Activated naive CD4-positive, alpha-beta T cell treated with anti-CD3 and anti-CD28 coated beads for 36 hours (primary cell): ENCODE data around the gene POLR3E. TPM values are rescaled to one million over a fixed set of nuclear protein-coding genes. Genes with fewer than 3 reads are reported as not detected.

Source experiments
- CTCF ChIA-PET: fragments of 350-600 bp; sonication (Branson Sonifier 250); formaldehyde crosslinking; loops from one replicate; lab custom pipeline; 2021; ENCODE audit warnings: antibody characterized with exemption; lab: Charles Lee
- DNase-seq: peaks from one replicate; pipeline ENCODE4 v3.0.0-alpha.2; 2020
- H3K27ac Mint-ChIP-seq: one replicate; pipeline ENCODE4 v1.8.0; 2021; ENCODE audit warnings: mild to moderate bottlenecking, mixed read lengths
- H3K27me3 Mint-ChIP-seq: one replicate; pipeline ENCODE4 v1.8.0; 2021; ENCODE audit warnings: low read depth, mixed read lengths
- H3K36me3 Mint-ChIP-seq: one replicate; pipeline ENCODE4 v1.8.0; 2021; ENCODE audit warnings: low read depth, mixed read lengths
- H3K4me1 Mint-ChIP-seq: one replicate; pipeline ENCODE4 v1.8.0; 2021; ENCODE audit warnings: low read depth, mixed read lengths
- H3K4me3 Mint-ChIP-seq: one replicate; pipeline ENCODE4 v1.8.0; 2021; ENCODE audit warnings: mild to moderate bottlenecking, moderate library complexity, mixed read lengths
- H3K9me3 Mint-ChIP-seq: one replicate; pipeline ENCODE4 v1.8.0; 2021; ENCODE audit warnings: mixed read lengths
- intact Hi-C: fragments of 100-400 bp; cut with micrococcal nuclease; formaldehyde crosslinking; loops from one replicate; pipeline ENCODE4 v1.15.1; 2023
- total RNA-seq, 2 experiments: library from RNA; stranded (reverse); gene quantifications; one replicate each; pipeline ENCODE4 v1.2.3, GENCODE V29; 2021

The POLR3E gene
- total RNA-seq, 2 experiments from 2014 or later = 72.9 to 74.7 TPM

- Mint-ChIP-seq H3K36me3 (peaks cover 28% of the 10 kb centered on the region), H3K27me3 (no peaks in the 10 kb centered on the region), H3K9me3 (no peaks in the 10 kb centered on the region), H3K27ac (no peak overlapping the region), H3K4me1 (no peaks in the 10 kb centered on the region), H3K4me3 (no peak overlapping the region)
- intact Hi-C loops = no loop called here
- CTCF ChIA-PET = interaction anchor here (1.4 kb wide), 1 partner anchor 11 kb away, joined by 3 read pairs; no protein-coding TSS in a partner anchor
- DNase-seq = no peak
Measured at GRCh38 chr16:22311520-22311919, 14.3 kb downstream of the POLR3E start.

GRCh38 chr16:22312897-22313781, 15.9 kb downstream of the POLR3E start:
- CTCF ChIA-PET = interaction anchor here (1.3 kb wide), 1 partner anchor 8 kb away, joined by 3 read pairs; no protein-coding TSS in a partner anchor
- H3K36me3 Mint-ChIP-seq = peaks cover 26% of the 10 kb centered on the region
- intact Hi-C loops = no loop called here
- no peak for DNase-seq
- no peak overlapping the region for H3K27ac Mint-ChIP-seq
- no peaks in the 10 kb centered on the region for H3K4me1 Mint-ChIP-seq
- no peak overlapping the region for H3K4me3 Mint-ChIP-seq
- no peaks in the 10 kb centered on the region for H3K27me3 Mint-ChIP-seq
- no peaks in the 10 kb centered on the region for H3K9me3 Mint-ChIP-seq

- Mint-ChIP-seq H3K4me1 (no peaks in the 10 kb centered on the region), H3K36me3 (peaks cover 28% of the 10 kb centered on the region), H3K9me3 (no peaks in the 10 kb centered on the region), H3K4me3 (no peak overlapping the region), H3K27ac (no peak overlapping the region), H3K27me3 (no peaks in the 10 kb centered on the region)
- CTCF ChIA-PET = no interaction called here
- no peak for DNase-seq
- intact Hi-C loops = no loop called here
Measured at GRCh38 chr16:22313876-22314470, 16.8 kb downstream of the POLR3E start.

GRCh38 chr16:22314661-22315626, 17.7 kb downstream of the POLR3E start:
- Mint-ChIP-seq H3K27ac (no peak overlapping the region), H3K4me3 (no peak overlapping the region), H3K9me3 (no peaks in the 10 kb centered on the region), H3K36me3 (peaks cover 30% of the 10 kb centered on the region), H3K27me3 (no peaks in the 10 kb centered on the region), H3K4me1 (no peaks in the 10 kb centered on the region)
- no peak for DNase-seq
- intact Hi-C loops = no loop called here
- CTCF ChIA-PET = no interaction called here

- Mint-ChIP-seq H3K4me1 (no peaks in the 10 kb centered on the region), H3K36me3 (peaks cover 37% of the 10 kb centered on the region), H3K27ac (no peak overlapping the region), H3K27me3 (no peaks in the 10 kb centered on the region), H3K4me3 (no peak overlapping the region), H3K9me3 (no peaks in the 10 kb centered on the region)
- CTCF ChIA-PET = no interaction called here
- intact Hi-C loops = no loop called here
- no peak for DNase-seq
Measured at GRCh38 chr16:22315979-22316378, 18.8 kb downstream of the POLR3E start.

- no peaks in the 10 kb centered on the region for H3K27me3 Mint-ChIP-seq
- no peak for DNase-seq
- H3K4me1 Mint-ChIP-seq = no peaks in the 10 kb centered on the region
- intact Hi-C loops = no loop called here
- no peak overlapping the region for H3K4me3 Mint-ChIP-seq
- no peaks in the 10 kb centered on the region for H3K9me3 Mint-ChIP-seq
- CTCF ChIA-PET = no interaction called here
- peaks cover 41% of the 10 kb centered on the region for H3K36me3 Mint-ChIP-seq
- no peak overlapping the region for H3K27ac Mint-ChIP-seq
Measured at GRCh38 chr16:22316411-22316811, 19.2 kb downstream of the POLR3E start.

- intact Hi-C loops = no loop called here
- peaks cover 39% of the 10 kb centered on the region for H3K36me3 Mint-ChIP-seq
Measured at GRCh38 chr16:22317001-22317530, 19.9 kb downstream of the POLR3E start.

GRCh38 chr16:22317625-22318024, 20.4 kb downstream of the POLR3E start:
- Mint-ChIP-seq H3K4me3 (no peak overlapping the region), H3K9me3 (no peaks in the 10 kb centered on the region), H3K4me1 (no peaks in the 10 kb centered on the region), H3K27ac (no peak overlapping the region), H3K36me3 (peaks cover 36% of the 10 kb centered on the region), H3K27me3 (no peaks in the 10 kb centered on the region)
- CTCF ChIA-PET = interaction anchor here (0.6 to 2.0 kb wide), 3 partner anchors 9 to 1376 kb away, joined by 4 to 8 read pairs (median 5); no protein-coding TSS in a partner anchor
- no peak for DNase-seq
- intact Hi-C loops = loop anchor here (1.0 kb wide), 1 partner anchor 1017 kb away; no protein-coding TSS in a partner anchor

More at GRCh38 chr16:22317001-22317530, 19.9 kb downstream of the POLR3E start:
- CTCF ChIA-PET = no interaction called here
- no peak overlapping the region for H3K27ac Mint-ChIP-seq
- H3K4me1 Mint-ChIP-seq = no peaks in the 10 kb centered on the region
- no peak for DNase-seq
- no peaks in the 10 kb centered on the region for H3K27me3 Mint-ChIP-seq
- no peaks in the 10 kb centered on the region for H3K9me3 Mint-ChIP-seq
- H3K4me3 Mint-ChIP-seq = no peak overlapping the region

GRCh38 chr16:22318690-22319358, 21.6 kb downstream of the POLR3E start:
- H3K4me3 Mint-ChIP-seq = no peak overlapping the region
- CTCF ChIA-PET = interaction anchor here (0.8 to 2.0 kb wide), 7 partner anchors 10 to 1468 kb away, joined by 3 to 8 read pairs (median 3); partner anchors contain the start of gene CDR2
- peaks cover 38% of the 10 kb centered on the region for H3K36me3 Mint-ChIP-seq
- H3K9me3 Mint-ChIP-seq = no peaks in the 10 kb centered on the region
- no peaks in the 10 kb centered on the region for H3K27me3 Mint-ChIP-seq
- peak; percentile 80 for DNase-seq
- intact Hi-C loops = loop anchor here (1.0 kb wide), 1 partner anchor 1019 kb away; no protein-coding TSS in a partner anchor
- no peak overlapping the region for H3K27ac Mint-ChIP-seq
- H3K4me1 Mint-ChIP-seq = no peaks in the 10 kb centered on the region

GRCh38 chr16:22320572-22321339, 23.5 kb downstream of the POLR3E start:
- no peaks in the 10 kb centered on the region for H3K9me3 Mint-ChIP-seq
- no peak for DNase-seq
- H3K27ac Mint-ChIP-seq = no peak overlapping the region
- no peaks in the 10 kb centered on the region for H3K27me3 Mint-ChIP-seq
- intact Hi-C loops = loop anchor here (1.0 to 2.0 kb wide), 3 partner anchors 54 to 1162 kb away; partner anchors contain the start of genes CDR2 and LDAF1
- peaks cover 38% of the 10 kb centered on the region for H3K36me3 Mint-ChIP-seq
- H3K4me3 Mint-ChIP-seq = no peak overlapping the region
- CTCF ChIA-PET = interaction anchor here (0.5 to 1.8 kb wide), 12 partner anchors 8 to 1164 kb away, joined by 3 to 6 read pairs (median 4); no protein-coding TSS in a partner anchor
- H3K4me1 Mint-ChIP-seq = no peaks in the 10 kb centered on the region
